Esophagus squamous epithelium (tissue), 5 donors: ENCODE results near the gene KRTAP10-9. TPM values are rescaled to one million over a fixed set of nuclear protein-coding genes. Genes with fewer than 3 reads are reported as not detected.

Experiments used
- DNase-seq: peaks from one replicate; lab custom pipeline; 2025; lab: John Stamatoyannopoulos, UW
- H3K27ac ChIP-seq, 4 donors: fragments of 200-600 bp; sonication (generic); one replicate each; pipeline ENCODE4 v1.5.1; 2016 to 2019; ENCODE audit warnings: mild to moderate bottlenecking in 1 of 4
- H3K27me3 ChIP-seq, 4 donors: fragments of 200-600 bp; sonication (generic); 1 replicate in 3 of 4; 2 replicates in 1 of 4; pipeline versions ENCODE4 v1.5.1 to v1.6.0; 2017 to 2021; ENCODE audit warnings: antibody characterized with exemption in 1 of 4
- H3K36me3 ChIP-seq, 3 donors: fragments of 200-600 bp; sonication (generic); one replicate each; pipeline ENCODE4 v1.5.1; 2016 to 2019
- H3K4me1 ChIP-seq, 3 donors: fragments of 200-600 bp; sonication (generic); one replicate each; pipeline ENCODE4 v1.5.1; 2017 to 2019
- H3K4me3 ChIP-seq, 4 donors: fragments of 200-600 bp; sonication (generic); 1 replicate in 3 of 4; 2 replicates in 1 of 4; pipeline ENCODE4 v1.5.1; 2016 to 2019; ENCODE audit warnings: mild to moderate bottlenecking in 2 of 4, moderate library complexity in 1 of 4
- H3K9me3 ChIP-seq, 3 donors: fragments of 200-600 bp; sonication (generic); one replicate each; pipeline ENCODE4 v1.5.1; 2016 to 2019
- CTCF ChIP-seq, 6 experiments: fragments of 450-650 bp in 4 of 6; fragments of 200-600 bp in 2 of 6; sonication (generic) in 2 of 6; IDR thresholded peaks; one replicate each; pipeline ENCODE4 v1.5.1; 2016 to 2019; ENCODE audit warnings: antibody characterized with exemption in 6 of 6, mild to moderate bottlenecking in 4 of 6, moderate library complexity in 4 of 6
- POLR2A ChIP-seq, 4 donors: fragments of 450-650 bp; IDR thresholded peaks; one replicate each; pipeline ENCODE4 v1.6.1; 2017; ENCODE audit warnings: antibody characterized with exemption in 4 of 4, mild to moderate bottlenecking in 4 of 4, moderate library complexity in 3 of 4
- WGBS, 2 donors: methylation state at CpG; one replicate each; pipeline ENCODE4 v1.1.5; 2018; 5-methylcytosine and 5-hydroxymethylcytosine counted together
- intact Hi-C: fragments of 100-400 bp; cut with DNase I; formaldehyde crosslinking; loops from one replicate; pipeline ENCODE4 v1.15.0; 2022
- total RNA-seq, 4 donors: library from RNA; depleted of rRNA; stranded (reverse); fragments of >200 nt; gene quantifications; one replicate each; pipeline ENCODE4 v1.1.0, GENCODE V29; 2016
- donor health status: DM: yes; HTN: yes; CAD: no.

KRTAP10-9 gene
- total RNA-seq, 4 donors from 2014 or later, result not detected

- H3K36me3 ChIP-seq, result no peaks in the 10 kb centered on the region
- no peak overlapping the region for H3K27ac ChIP-seq
- intact Hi-C loops, result no loop called here
- TF ChIP-seq CTCF (IDR thresholded peaks at IDR 0.05) (no peak), POLR2A (IDR thresholded peaks at IDR 0.05) (no peak)
- 72 to 87% methylated on average over 3 of the region's 3 CpGs for WGBS, 2 donors
- no peak for DNase-seq
- H3K4me1 ChIP-seq, result no peaks in the 10 kb centered on the region
- peaks cover 0 to 60% (median 1%) of the 10 kb centered on the region in 4 donors for H3K27me3 ChIP-seq
- no peak overlapping the region for H3K4me3 ChIP-seq
- peaks cover 0 to 39% (median 18%) of the 10 kb centered on the region in 3 donors for H3K9me3 ChIP-seq
These were observed 45.7 kb upstream of the KRTAP10-9 start for GRCh38 chr21:44581158-44581557.

- WGBS, 2 donors, result 58 to 80% methylated on average over 10 to 14 of the region's 15 CpGs
- Histone ChIP-seq H3K36me3 (no peaks in the 10 kb centered on the region), H3K27ac (no peak overlapping the region), H3K9me3 (peaks cover 0 to 31% (median 13%) of the 10 kb centered on the region in 3 donors), H3K27me3 (peaks cover 0 to 69% (median 1%) of the 10 kb centered on the region in 4 donors), H3K4me1 (no peaks in the 10 kb centered on the region), H3K4me3 (no peak overlapping the region)
- intact Hi-C loops, result no loop called here
- TF ChIP-seq CTCF (IDR thresholded peaks at IDR 0.05) (no peak), POLR2A (IDR thresholded peaks at IDR 0.05) (no peak)
- no peak for DNase-seq
These were observed 44.8 kb upstream of the KRTAP10-9 start for GRCh38 chr21:44582055-44582454.

GRCh38 chr21:44583089-44583799 lies 43.6 kb upstream of the KRTAP10-9 start:
- intact Hi-C loops, result no loop called here
- DNase-seq, result no peak
- TF ChIP-seq POLR2A (IDR thresholded peaks at IDR 0.05) (no peak), CTCF (IDR thresholded peaks at IDR 0.05) (no peak)
- Histone ChIP-seq H3K4me1 (no peaks in the 10 kb centered on the region), H3K36me3 (no peaks in the 10 kb centered on the region), H3K4me3 (no peak overlapping the region), H3K9me3 (peaks cover 0 to 24% (median 8%) of the 10 kb centered on the region in 3 donors), H3K27ac (no peak overlapping the region), H3K27me3 (peaks cover 0 to 68% (median 1%) of the 10 kb centered on the region in 4 donors)
- 16 to 17% methylated on average over 10 to 11 of the region's 11 CpGs for WGBS, 2 donors

GRCh38 chr21:44583800-44584147 lies 43.1 kb upstream of the KRTAP10-9 start:
- intact Hi-C loops, result no loop called here

More at GRCh38 chr21:44583800-44584147, 43.1 kb upstream of the KRTAP10-9 start:
- 38 to 56% methylated on average over 6 of the region's 6 CpGs for WGBS, 2 donors
- TF ChIP-seq POLR2A (IDR thresholded peaks at IDR 0.05), result no peak
- TF ChIP-seq CTCF (IDR thresholded peaks at IDR 0.05), result no peak
- Histone ChIP-seq H3K27ac (no peak overlapping the region), H3K4me1 (no peaks in the 10 kb centered on the region), H3K27me3 (peaks cover 0 to 63% (median 1%) of the 10 kb centered on the region in 4 donors), H3K9me3 (peaks cover 0 to 24% (median 8%) of the 10 kb centered on the region in 3 donors), H3K36me3 (no peaks in the 10 kb centered on the region), H3K4me3 (no peak overlapping the region)
- DNase-seq, result no peak
